Transverse colon (tissue), 3 donors: ENCODE data around the gene CKLF.

Experiments
- CTCF ChIP-seq, 5 experiments: fragments of 200-600 bp in 3 of 5; fragments of 450-650 bp in 2 of 5; sonication (generic) in 3 of 5; IDR thresholded peaks; 1 replicate in 2 of 5; 2 replicates in 3 of 5; pipeline ENCODE4 v1.5.1; 2016 to 2017; ENCODE audit warnings: antibody characterized with exemption in 5 of 5, inconsistent platforms in 3 of 5, mild to moderate bottlenecking in 2 of 5, moderate library complexity in 1 of 5
- EP300 ChIP-seq: sonication (generic); formaldehyde crosslinking; IDR thresholded peaks from one replicate; pipeline ENCODE4 v1.6.1; 2017; ENCODE audit warnings: antibody characterized with exemption, low read depth
- POLR2A ChIP-seq: fragments of 450-650 bp; IDR thresholded peaks from one replicate; pipeline ENCODE4 v1.6.1; 2016; ENCODE audit warnings: antibody characterized with exemption, mild to moderate bottlenecking, moderate library complexity

- no peak for TF ChIP-seq CTCF (IDR thresholded peaks at IDR 0.05)
- TF ChIP-seq POLR2A = no peak
- TF ChIP-seq EP300 = no peak
Measured at GRCh38 chr16:66585481-66586239, 33.3 kb downstream of the CKLF start.
